ENCODE results near the gene IMMP2L. TPM values are rescaled to one million over a fixed set of nuclear protein-coding genes. Genes with fewer than 3 reads are reported as not detected.

IMMP2L gene
- total RNA-seq, 2 donors from 2014 or later: 13.1 to 22.7 TPM

GRCh38 chr7:110867771-110868170, 694.5 kb downstream of the IMMP2L start:
- H3K27ac ChIP-seq: peak overlapping the region in 1 of 2 donors; percentile 64
- no peak overlapping the region for H3K4me3 ChIP-seq
- peaks cover 7 to 36% of the 10 kb centered on the region in 2 donors for H3K4me1 ChIP-seq (ENCODE audit: control insufficient read depth in 1 of 2, low read depth in 2 of 2)
- DNase-seq (ENCODE audit: low spot score) (no peak), ATAC-seq (ENCODE audit: insufficient number of reproducible peaks, low FRiP score, low read depth) (no peak)
- H3K9me3 ChIP-seq: no peaks in the 10 kb centered on the region
- no peaks in the 10 kb centered on the region for H3K27me3 ChIP-seq (replicated peaks; ENCODE audit: insufficient read depth)
- H3K36me3 ChIP-seq: no peaks in the 10 kb centered on the region
- no peak for TF ChIP-seq CTCF (IDR thresholded peaks at IDR 0.05)

- Histone ChIP-seq H3K4me1 (ENCODE audit: control insufficient read depth in 1 of 2, low read depth in 2 of 2) (peaks cover 0 to 9% of the 10 kb centered on the region in 2 donors), H3K27ac (no peak overlapping the region), H3K36me3 (no peaks in the 10 kb centered on the region), H3K9me3 (no peaks in the 10 kb centered on the region), H3K4me3 (no peak overlapping the region), H3K27me3 (replicated peaks; ENCODE audit: insufficient read depth) (no peaks in the 10 kb centered on the region)
- TF ChIP-seq CTCF (IDR thresholded peaks at IDR 0.05): no peak
- ATAC-seq (ENCODE audit: insufficient number of reproducible peaks, low FRiP score, low read depth) (no peak), DNase-seq (ENCODE audit: low spot score) (no peak)
Observed at GRCh38 chr7:110863258-110863657, 699.0 kb downstream of the IMMP2L start.

- ATAC-seq (ENCODE audit: insufficient number of reproducible peaks, low FRiP score, low read depth) (no peak), DNase-seq (ENCODE audit: low spot score) (no peak)
- H3K27ac ChIP-seq: no peak overlapping the region
- no peak overlapping the region for H3K4me3 ChIP-seq
- no peaks in the 10 kb centered on the region for H3K9me3 ChIP-seq
- no peak for TF ChIP-seq CTCF (IDR thresholded peaks at IDR 0.05)
- H3K36me3 ChIP-seq: no peaks in the 10 kb centered on the region
- no peaks in the 10 kb centered on the region for H3K27me3 ChIP-seq (replicated peaks; ENCODE audit: insufficient read depth)
- no peaks in the 10 kb centered on the region for H3K4me1 ChIP-seq (ENCODE audit: control insufficient read depth in 1 of 2, low read depth in 2 of 2)
Observed at GRCh38 chr7:110861163-110861562, 701.1 kb downstream of the IMMP2L start.

- Histone ChIP-seq H3K9me3 (no peaks in the 10 kb centered on the region), H3K4me3 (no peak overlapping the region), H3K27ac (no peak overlapping the region), H3K36me3 (no peaks in the 10 kb centered on the region), H3K27me3 (replicated peaks; ENCODE audit: insufficient read depth) (no peaks in the 10 kb centered on the region), H3K4me1 (ENCODE audit: control insufficient read depth in 1 of 2, low read depth in 2 of 2) (no peaks in the 10 kb centered on the region)
- ATAC-seq (ENCODE audit: insufficient number of reproducible peaks, low FRiP score, low read depth): no peak
- no peak for DNase-seq (ENCODE audit: low spot score)
- TF ChIP-seq CTCF (IDR thresholded peaks at IDR 0.05): no peak
Observed at GRCh38 chr7:110857106-110857505, 705.2 kb downstream of the IMMP2L start.

GRCh38 chr7:110856704-110857103, 705.6 kb downstream of the IMMP2L start:
- no peak for TF ChIP-seq CTCF (IDR thresholded peaks at IDR 0.05)
- DNase-seq (ENCODE audit: low spot score) (no peak), ATAC-seq (ENCODE audit: insufficient number of reproducible peaks, low FRiP score, low read depth) (no peak)
- Histone ChIP-seq H3K4me3 (no peak overlapping the region), H3K4me1 (ENCODE audit: control insufficient read depth in 1 of 2, low read depth in 2 of 2) (no peaks in the 10 kb centered on the region), H3K27ac (no peak overlapping the region), H3K27me3 (replicated peaks; ENCODE audit: insufficient read depth) (no peaks in the 10 kb centered on the region), H3K36me3 (no peaks in the 10 kb centered on the region), H3K9me3 (no peaks in the 10 kb centered on the region)

All from thoracic aorta (tissue), 2 donors.